HG03520 (cell line): ENCODE results near the gene MSI2.

Experiments
- ATAC-seq: cut with Tn5 transposase; IDR thresholded peaks from one replicate; pipeline ENCODE4 v1.9.1; 2021; ENCODE audit warnings: mild to moderate bottlenecking, moderate library complexity; ENCODE audit not compliant: unreplicated experiment

MSI2 gene

GRCh38 chr17:57622683-57623433 is 366.5 kb downstream of the MSI2 start:
- peak; percentile 66 for ATAC-seq

- ATAC-seq: no peak
Measured at GRCh38 chr17:57623620-57624019, 367.3 kb downstream of the MSI2 start.

GRCh38 chr17:57624386-57624785 is 368.1 kb downstream of the MSI2 start:
- no peak for ATAC-seq

DNA sequence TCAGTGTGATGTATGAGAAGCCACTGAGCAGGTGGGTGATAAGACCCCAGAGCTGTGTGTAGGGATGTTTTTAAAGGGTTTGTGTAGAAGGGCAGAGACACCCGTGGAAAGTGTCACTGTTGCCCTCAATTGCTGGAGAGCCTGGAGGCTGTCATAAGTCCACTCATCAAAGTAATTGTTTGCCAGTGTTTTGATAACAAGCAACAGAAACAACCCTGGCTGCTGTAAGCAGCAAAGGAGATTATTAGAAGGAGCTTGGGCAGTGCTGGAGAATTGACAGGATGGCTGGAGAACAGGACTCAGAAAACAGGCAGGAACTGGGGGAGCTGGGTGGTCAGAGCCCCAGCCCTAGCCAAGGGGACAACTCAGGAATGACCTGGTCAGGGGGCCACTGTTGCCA is 369.2 kb downstream of the MSI2 start:
- ATAC-seq: no peak

DNA sequence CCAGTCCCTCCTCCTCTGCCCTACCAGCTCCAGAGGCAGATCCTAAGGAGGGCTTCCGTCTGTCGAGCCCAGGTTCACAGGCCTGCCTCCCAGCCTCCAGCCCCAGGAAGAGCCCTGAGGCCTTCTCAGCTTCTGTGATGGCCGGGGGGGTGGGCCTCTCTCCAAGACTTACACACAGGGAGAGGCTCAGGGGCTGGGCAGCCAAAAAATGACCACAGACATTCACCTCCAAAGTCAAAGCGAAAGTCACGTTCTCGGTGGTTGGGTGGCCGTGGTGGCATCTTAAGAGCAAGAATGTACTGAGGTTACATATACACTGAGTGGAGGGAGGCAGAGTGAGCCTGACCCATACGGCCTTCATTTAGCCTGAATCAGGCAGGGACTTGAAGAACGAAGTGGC is 369.6 kb downstream of the MSI2 start:
- no peak for ATAC-seq

GRCh38 chr17:57626520-57627210 is 370.3 kb downstream of the MSI2 start:
- ATAC-seq: no peak

DNA sequence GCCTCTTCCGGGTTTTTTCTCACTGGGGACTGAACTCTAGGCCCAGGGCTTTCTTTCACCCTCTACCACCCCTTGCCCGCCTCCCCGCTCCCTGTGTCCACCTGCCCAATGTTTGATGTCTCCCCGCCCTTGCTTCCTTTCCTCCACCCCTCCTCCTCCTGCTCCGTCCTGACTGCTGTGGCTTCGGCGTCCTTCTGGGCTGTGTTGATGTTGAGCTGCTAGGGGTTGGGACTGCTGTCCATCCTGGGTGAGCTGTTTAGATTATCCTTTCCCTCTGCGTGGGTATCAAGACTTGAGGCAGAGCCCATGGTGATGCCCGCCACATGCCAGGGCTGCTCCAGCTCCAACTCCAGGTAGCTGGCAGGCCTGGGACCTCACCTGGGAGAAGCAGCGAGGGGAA is 371.3 kb downstream of the MSI2 start:
- no peak for ATAC-seq

GRCh38 chr17:57628421-57628820 is 372.1 kb downstream of the MSI2 start:
- no peak for ATAC-seq

DNA sequence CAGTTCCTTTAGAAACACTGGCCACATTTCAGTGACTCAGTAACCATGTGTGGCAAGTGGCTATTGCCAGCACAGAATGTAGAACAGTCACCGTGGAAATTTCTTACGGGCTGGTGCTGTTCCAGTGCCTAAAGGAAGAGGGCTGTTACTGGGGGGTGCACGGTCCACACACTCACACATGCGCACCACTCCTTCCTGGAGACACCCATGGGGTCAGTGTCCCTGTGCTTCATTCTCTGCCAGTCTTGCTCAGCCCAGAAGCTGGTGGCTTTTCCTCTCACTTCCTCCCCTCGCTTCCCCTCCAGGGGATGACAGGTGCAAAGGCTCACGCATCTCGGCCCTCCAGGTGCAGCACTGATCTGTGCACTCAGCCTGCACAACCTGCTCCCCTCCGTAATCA is 373.1 kb downstream of the MSI2 start:
- no peak for ATAC-seq

DNA sequence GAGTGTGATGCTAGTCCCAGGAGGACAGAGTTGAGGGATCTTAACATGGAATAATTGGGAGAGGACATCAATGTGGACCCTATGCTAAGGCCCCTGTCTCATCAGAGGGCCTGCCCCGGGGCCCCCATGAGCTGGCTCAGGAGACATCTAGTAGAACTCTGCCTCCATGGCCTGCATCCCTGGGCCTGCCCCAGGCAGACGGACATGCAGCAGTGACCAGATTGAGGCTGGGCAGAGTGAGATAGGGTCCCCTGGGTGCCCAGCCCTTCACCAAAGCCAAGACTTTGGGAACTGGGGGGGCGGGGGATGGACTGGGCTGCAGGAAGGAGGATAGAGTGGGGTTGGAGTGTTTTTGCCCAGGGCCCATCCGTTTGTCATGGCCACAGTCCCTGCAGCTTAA is 373.6 kb downstream of the MSI2 start:
- ATAC-seq: no peak

DNA sequence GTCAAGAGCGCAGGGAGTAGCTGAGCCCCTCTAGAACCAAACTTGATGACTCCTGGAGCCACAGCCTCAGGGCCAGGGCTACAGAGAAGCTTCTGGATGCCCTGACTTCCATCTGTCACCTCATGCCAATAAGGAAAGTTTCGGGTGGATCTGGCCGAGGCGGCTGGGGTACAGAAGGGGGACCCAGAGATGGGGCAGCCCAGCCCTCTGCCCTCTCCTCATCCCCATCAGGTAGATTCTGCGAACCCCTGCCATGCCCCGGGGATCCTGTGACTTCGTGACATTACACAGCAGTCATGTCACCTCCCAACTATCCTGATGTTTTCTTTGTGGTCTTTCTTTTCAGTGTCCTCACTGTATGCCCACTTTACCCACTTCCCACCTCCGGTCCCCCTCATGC is 374.4 kb downstream of the MSI2 start:
- no peak for ATAC-seq

DNA sequence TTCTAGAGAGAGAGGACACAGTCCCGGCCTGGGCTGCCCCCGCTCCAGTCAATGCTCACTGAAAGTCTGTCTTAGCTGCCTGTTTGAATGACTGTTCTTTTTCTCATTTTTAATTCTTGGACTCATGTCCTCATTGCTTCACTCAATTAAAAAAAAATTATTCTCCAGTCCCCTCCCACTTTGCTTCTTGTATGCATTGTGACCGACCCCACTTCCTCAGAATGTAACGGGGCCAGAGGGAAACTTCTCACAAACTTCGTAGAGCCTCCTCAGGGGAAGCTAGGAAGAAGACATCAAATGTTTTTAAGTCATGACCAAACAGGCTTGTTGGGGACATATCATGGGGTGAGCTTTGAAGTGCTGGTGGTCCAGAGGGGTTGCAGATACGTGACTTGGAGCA is 375.5 kb downstream of the MSI2 start:
- no peak for ATAC-seq

DNA sequence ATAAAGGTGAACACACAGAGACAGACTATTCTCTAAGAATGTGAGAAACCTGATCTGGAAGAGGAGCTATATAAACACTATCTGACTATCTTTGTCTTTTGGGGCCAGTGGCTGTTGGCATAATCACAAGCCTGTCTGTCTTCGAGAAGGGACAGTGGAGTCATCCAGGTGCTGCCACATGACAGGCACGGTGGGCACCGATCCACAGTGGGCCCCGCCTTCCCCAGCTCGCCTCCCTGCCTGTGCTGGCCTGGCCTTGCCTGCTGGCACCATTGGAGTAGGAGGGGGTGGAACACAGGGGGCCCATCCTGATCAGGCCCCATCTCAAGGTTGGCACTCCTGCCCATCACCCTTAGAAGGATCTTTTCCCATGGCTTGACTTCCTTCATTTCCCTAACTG is 376.0 kb downstream of the MSI2 start:
- no peak for ATAC-seq

GRCh38 chr17:57633236-57633635 is 376.9 kb downstream of the MSI2 start:
- no peak for ATAC-seq

DNA sequence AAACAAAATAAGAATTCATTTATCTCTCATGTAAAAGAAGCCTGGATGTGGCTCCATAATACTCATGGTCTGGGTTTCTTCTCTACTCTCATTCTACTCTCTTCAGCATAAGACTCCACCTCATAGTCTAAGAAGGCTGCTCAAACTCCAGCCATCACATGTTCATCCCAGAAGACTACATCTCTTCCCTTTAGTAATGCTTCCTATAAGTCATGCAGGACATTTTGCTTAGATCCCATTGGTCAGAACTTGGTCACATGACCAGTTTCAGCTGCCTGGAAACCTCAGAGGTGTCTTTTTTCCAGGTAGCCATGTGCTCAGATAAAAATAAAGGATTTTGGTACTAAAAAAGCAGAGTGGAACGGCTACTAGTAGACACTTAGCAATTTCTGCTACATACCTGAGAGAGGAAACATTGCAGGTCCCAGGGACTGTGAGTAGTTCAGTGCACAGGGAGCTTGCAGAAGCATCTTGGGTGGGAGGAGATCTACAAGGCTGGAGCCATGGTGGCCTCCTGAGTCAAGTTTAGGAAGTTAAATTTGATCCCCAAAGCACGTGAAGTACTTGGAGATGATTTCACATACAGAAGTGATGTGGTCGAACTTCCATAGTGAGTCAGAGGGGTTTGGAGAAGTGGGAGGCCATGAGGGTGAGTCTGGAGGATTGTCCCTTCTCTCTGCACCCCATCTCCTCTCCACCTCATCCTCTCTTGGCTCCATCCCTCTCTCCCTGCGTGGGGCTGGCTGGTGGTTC is 378.6 kb downstream of the MSI2 start:
- no peak for ATAC-seq

GRCh38 chr17:57636274-57636673 is 380.0 kb downstream of the MSI2 start:
- no peak for ATAC-seq

DNA sequence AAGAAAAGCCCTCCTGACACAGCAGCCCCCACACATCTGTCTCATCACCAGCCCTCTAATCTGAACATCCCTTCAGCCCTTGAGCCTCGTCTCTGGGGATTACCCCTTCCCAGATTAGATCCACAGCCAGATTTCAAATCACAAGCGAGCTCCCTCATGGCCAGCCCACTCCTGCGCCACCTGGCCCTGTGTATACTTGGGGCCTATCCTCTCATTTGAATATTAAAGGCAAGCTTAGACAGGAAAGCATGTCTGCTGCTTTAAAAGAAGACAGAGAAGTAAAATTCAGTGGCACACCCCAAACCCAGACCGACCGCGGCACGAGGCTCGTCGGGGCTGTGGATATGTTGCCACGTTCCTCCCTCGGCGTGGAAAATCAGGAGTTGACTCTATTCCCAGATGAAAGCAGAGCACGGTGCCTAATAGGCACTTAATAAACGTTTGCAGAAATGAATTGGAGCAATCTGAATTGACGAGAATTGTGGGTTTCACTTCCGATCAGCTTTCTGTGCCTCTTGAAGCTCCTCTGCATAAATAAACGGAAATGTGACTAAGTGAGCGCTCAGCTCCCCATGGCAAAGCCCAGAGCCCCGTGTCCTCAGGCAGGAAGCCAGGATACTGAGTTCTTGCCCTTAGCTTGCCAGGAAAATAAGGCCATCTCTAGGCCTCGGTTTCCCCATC is 380.8 kb downstream of the MSI2 start:
- ATAC-seq: no peak

- no peak for ATAC-seq
Measured at GRCh38 chr17:57637666-57638010, 381.3 kb downstream of the MSI2 start.

DNA sequence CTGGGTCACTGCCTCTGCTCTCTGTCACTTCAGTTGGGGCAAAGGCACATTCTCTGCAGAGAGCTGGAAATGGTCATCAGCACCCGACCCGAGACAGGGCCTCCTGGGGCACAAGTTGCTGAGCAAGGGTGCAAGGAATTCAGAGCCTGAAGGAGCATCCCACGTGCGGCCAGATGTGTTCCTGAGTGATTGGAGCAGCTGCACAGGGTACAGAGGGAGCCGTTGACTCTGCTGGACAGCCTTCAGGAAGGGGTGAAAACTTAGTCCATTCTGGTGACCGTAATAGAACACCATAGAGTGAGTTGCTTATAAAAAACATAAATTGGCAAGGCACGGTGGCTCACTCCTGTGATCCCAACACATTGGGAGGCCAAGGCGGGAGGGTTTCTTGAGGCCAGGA is 382.0 kb downstream of the MSI2 start:
- no peak for ATAC-seq

- ATAC-seq: no peak
Measured at GRCh38 chr17:57639381-57639780, 383.1 kb downstream of the MSI2 start.

DNA sequence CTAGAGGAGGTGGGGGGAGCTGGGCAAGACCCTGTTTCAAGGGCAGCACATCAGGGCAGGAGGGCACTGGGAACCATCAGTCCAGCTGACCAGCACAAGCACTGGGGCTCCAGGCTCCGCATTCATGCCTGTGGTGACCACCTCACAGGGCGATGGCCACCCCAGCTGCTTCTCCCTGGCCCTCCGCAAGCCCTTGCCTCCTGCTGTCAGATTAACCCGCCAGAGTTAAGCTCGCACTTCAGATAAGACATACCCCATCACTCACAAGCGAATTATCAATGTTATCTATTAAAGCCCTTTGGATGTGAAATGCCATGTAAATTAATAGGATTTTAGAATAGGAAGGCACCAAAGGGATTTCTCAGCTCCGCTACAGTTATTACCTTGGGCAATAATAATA is 383.8 kb downstream of the MSI2 start:
- ATAC-seq: no peak

DNA sequence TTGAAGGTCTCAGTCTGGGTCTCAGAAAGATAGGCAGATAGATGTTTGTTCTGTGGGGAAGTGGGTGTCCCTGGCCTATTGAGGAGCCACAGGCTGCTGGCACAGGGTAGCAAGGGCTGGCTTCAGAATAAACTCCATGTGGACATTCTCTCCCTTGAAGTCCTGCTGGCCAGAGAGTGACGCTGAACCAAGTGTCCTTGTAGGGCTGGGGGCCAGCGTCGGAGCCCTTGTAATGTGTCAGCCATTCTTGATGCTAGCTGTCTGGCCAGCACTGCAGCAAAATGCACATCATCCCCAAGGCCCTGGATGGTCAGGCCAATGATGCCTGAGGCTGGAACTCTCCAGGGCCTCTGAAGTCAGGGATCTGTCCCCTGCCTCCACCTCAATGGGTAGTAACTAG is 385.4 kb downstream of the MSI2 start:
- ATAC-seq: no peak
